HG03159 (cell line): ENCODE results near the gene CADM1.

Source experiments
- ATAC-seq: cut with Tn5 transposase; IDR thresholded peaks from one replicate; pipeline ENCODE4 v1.9.1; 2021; ENCODE audit warnings: mild to moderate bottlenecking, moderate library complexity; ENCODE audit not compliant: unreplicated experiment

CADM1 gene

DNA sequence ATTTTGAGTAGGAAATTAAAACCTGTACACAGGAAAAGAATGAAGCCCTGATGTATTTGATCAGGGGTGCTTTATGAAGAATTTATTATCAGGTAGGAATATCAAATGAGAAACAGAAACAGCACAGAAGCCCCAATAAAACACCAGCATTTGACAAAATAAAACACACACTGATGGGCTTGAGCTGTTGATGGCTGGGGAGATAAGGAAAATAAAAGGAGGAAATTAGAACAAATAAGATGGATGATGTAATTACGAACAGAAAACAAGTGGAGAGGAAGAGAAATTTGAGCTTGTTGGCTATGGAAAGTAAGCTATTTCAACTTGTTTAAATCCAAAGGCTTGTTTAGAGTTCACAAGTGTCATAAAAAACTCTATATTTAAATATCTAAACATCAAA is 213.7 kb downstream of the CADM1 start:
- no peak for ATAC-seq

DNA sequence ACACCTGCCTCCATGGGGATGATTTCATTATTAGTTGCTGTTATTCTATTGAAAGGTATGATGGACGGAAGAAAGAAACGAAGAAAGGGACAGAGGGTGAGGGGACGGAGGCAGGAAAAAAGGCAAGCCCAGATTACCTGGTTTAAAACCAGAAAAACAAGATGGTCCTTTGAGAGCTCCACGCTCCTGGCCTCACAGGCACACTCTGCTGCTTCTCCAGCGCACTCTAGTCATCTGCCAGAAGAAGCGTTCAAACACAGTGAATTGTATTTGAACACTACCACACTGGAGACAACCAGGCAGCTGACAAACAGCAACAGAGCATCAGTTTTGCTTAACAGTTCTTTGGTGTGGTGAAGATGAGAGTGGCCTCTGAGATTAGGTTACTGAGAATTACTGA is 216.9 kb downstream of the CADM1 start:
- ATAC-seq = no peak

GRCh38 chr11:115286614-115287013 is 217.6 kb downstream of the CADM1 start:
- ATAC-seq = no peak

- no peak for ATAC-seq
Observed at GRCh38 chr11:115284773-115285172, 219.4 kb downstream of the CADM1 start.

DNA sequence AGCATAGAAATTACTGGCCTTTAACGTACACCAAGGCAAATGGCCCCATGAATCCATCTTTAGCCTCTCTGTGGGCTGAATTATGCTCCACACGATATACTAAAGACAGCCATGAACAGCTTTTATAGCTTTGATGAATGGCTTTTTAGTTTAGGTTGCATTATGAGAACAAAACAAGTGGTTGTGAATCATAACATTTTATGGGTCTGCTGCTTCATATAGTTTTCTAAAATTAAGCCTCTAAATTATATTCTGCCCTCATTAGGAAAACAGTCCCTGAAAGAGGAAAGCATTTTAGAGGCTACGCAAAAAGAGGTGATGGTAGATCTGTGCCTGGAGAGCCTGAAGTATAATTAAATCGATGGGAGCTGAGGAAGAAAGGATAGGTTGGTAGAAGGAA is 221.3 kb downstream of the CADM1 start:
- no peak for ATAC-seq

DNA sequence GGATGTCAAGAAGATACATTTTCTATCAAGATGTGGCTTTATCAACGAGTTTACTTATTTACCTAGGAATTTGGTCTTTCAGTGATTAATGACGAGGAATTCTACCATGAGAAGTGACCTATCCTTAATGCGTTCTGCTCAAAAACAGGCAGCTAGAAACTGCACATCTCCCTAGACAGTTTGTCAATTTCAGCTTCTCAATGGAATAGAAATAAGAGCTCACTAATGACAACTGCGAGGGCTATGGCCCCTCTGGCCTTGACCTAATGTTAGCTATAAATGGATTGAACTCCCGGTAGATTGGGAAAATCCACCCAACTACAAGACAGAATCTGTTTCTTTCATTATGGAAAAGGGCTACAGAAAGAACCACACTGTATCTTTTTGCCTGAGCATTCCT is 223.4 kb downstream of the CADM1 start:
- no peak for ATAC-seq

- ATAC-seq = no peak
Observed at GRCh38 chr11:115279813-115280761, 224.1 kb downstream of the CADM1 start.

GRCh38 chr11:115276799-115277198 is 227.4 kb downstream of the CADM1 start:
- ATAC-seq = no peak

GRCh38 chr11:115276191-115276590 is 228.0 kb downstream of the CADM1 start:
- no peak for ATAC-seq

GRCh38 chr11:115275045-115275444 is 229.2 kb downstream of the CADM1 start:
- ATAC-seq = no peak

GRCh38 chr11:115272925-115273324 is 231.3 kb downstream of the CADM1 start:
- ATAC-seq = no peak

- no peak for ATAC-seq
Observed at GRCh38 chr11:115271643-115272042, 232.6 kb downstream of the CADM1 start.

- ATAC-seq = no peak
Observed at GRCh38 chr11:115269191-115269950, 234.8 kb downstream of the CADM1 start.

- no peak for ATAC-seq
Observed at GRCh38 chr11:115267871-115268270, 236.3 kb downstream of the CADM1 start.

DNA sequence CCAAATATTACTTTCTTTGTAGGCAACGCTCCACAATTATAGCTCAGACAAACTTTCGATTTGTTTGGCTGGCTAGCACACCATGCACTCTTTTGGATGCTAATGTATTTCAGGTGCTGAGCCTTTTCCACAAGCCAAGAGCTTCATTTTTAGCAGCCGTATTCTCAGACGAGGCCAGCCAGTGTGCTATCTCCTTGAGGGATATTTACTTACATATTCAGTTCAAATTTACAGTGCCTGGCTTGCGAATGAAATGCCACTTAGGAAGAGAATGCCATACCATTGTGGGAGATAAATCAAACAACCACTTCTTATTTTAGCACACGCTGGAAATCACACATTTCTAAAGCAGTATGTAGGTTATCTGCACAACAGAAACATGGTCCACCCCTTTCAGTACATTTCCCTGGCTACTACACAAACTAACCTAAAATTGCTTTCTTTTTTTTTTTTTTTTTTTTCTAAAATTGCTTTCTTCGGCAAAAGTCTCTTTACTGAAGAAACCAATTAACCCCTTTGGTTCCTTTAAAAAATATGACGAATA is 236.9 kb downstream of the CADM1 start:
- no peak for ATAC-seq

GRCh38 chr11:115266066-115266639 is 238.1 kb downstream of the CADM1 start:
- no peak for ATAC-seq

- no peak for ATAC-seq
Observed at GRCh38 chr11:115263799-115264656, 240.2 kb downstream of the CADM1 start.

DNA sequence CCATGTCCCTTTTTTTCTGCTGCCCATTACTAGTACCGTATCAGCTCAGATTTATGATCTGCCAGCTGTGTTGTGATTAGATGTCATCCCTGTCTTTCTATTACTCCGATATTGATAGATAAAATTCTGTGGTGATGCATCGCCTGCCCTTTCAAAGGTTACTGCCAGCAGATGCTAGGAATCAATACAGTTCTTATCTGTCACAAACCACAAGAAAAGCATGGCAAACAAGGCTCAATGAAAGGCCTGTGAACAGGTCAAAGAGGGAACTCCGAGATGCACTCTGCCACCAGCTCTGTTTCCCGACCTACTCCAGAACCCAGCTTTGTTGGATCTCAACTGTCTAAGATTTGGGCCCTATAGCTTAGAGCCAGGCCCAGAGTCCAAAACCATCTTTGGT is 246.0 kb downstream of the CADM1 start:
- ATAC-seq = no peak

GRCh38 chr11:115257678-115258077 is 246.5 kb downstream of the CADM1 start:
- no peak for ATAC-seq

GRCh38 chr11:115257270-115257669 is 246.9 kb downstream of the CADM1 start:
- ATAC-seq = no peak
